CD4-positive, alpha-beta T cell treated with Interferon alpha-2 for 1 hour (primary cell): ENCODE measurements around the gene EIF2D.

Source experiments
- DNase-seq, 2 donors: peaks; one replicate each; pipeline ENCODE4 v3.0.0-alpha.2; 2020 to 2022

EIF2D gene

GRCh38 chr1:206544562-206545257 is 67.6 kb downstream of the EIF2D start:
- DNase-seq, result peak; percentile 77 to 84
